ENCODE data around the gene UBAP1L. TPM values are rescaled to one million over a fixed set of nuclear protein-coding genes. Genes with fewer than 3 reads are reported as not detected.
"Not testable (repeated sequence)": the region's sequence is repeated elsewhere in the genome, so short reads cannot be mapped to it uniquely, and the experiment has no call there.

Gene UBAP1L
- total and polyA plus RNA-seq, 4 experiments from 2014 or later = 0.86 to 16.6 (median 15.2) TPM; not detected in 1

DNA sequence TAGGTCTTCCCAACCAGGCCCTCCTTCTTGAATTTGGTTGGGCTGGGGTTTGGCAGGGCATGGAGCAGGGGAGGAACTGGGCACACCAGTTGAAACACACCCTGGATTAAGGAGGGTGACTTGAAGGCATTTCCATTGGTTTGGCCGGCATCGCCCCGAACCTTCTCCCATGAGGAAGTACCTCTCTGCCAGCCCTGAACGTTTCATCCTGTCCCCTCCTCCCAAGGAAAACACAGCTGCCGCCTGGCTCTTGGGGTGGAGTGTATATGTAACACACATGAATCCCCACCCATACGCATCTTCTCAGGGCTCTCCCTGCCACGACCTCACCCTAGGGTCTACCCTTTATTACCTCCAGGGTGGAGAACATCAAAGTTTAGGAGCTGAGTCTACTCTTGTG is 14.6 kb downstream of the UBAP1L start:
- POLR2A ChIA-PET (ENCODE audit: partially characterized antibody) = no interaction called here
- H3K36me3 Mint-ChIP-seq = peaks cover 37 to 55% of the 10 kb centered on the region in 2 donors

DNA sequence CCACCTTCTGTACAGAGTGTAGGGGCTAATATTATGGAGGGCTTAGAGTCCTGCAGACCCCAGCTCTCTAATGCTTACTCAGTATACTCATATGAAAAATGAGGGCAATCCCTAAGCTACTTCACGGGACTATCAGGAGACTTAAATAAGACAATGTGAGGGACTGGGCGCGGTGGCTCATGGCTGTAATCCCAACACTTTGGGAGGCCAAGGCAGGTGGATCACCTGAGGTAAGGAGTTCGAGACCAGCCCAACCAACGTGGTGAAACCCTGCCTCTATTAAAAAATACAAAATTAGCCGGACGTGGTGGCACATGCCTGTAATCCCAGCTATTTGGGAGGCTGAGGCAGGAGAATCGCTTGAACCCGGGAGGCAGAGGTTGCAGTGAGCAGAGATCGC is 15.2 kb downstream of the UBAP1L start:
- POLR2A ChIA-PET (ENCODE audit: partially characterized antibody) = not testable (repeated sequence)
- peaks cover 20% of the 10 kb centered on the region for H3K36me3 ChIP-seq (ENCODE audit: insufficient read depth, low read length)

More for the DNA sequence above, 14.6 kb downstream of the UBAP1L start:
- H3K9me3 ChIP-seq (ENCODE audit: control insufficient read depth in 1 of 2, low read length in 2 of 2) = no peaks in the 10 kb centered on the region
- Mint-ChIP-seq H3K4me3 (no peak overlapping the region), H3K27ac (peak overlapping the region in 1 of 7 donors; percentile 47), H3K4me1 (peaks cover 0 to 5% (median 4%) of the 10 kb centered on the region in 4 donors), H3K9me3 (no peaks in the 10 kb centered on the region), H3K27me3 (no peaks in the 10 kb centered on the region)
- no peak for DNase-seq
- no peak overlapping the region for H3K27ac ChIP-seq (ENCODE audit: low read depth, low read length)
- intact Hi-C loops (cut with micrococcal nuclease) = no loop called here
- CTCF ChIA-PET (ENCODE audit: partially characterized antibody) = interaction anchor here (1.1 kb wide), 1 partner anchor 86 kb away, joined by 3 read pairs; no protein-coding TSS in a partner anchor
- no peaks in the 10 kb centered on the region for H3K27me3 ChIP-seq (ENCODE audit: insufficient read depth, low read length)
- H3K36me3 ChIP-seq (ENCODE audit: insufficient read depth, low read length) = peaks cover 20% of the 10 kb centered on the region
- H3K4me3 ChIP-seq (ENCODE audit: low read length in 2 of 2) = no peak overlapping the region
- no peaks in the 10 kb centered on the region for H3K4me1 ChIP-seq (ENCODE audit: insufficient read depth, low read length)

GRCh38 chr15:65099336-65099735 is 15.7 kb downstream of the UBAP1L start:
- H3K4me1 Mint-ChIP-seq = peaks cover 0 to 5% (median 4%) of the 10 kb centered on the region in 4 donors
- no peak overlapping the region for H3K4me3 ChIP-seq (ENCODE audit: low read length in 2 of 2)
- H3K4me3 Mint-ChIP-seq = no peak overlapping the region
- H3K36me3 ChIP-seq (ENCODE audit: insufficient read depth, low read length) = peaks cover 20% of the 10 kb centered on the region
- no peak overlapping the region for H3K27ac Mint-ChIP-seq
- ChIA-PET POLR2A (ENCODE audit: partially characterized antibody) (no interaction called here), CTCF (ENCODE audit: partially characterized antibody) (interaction anchor here (0.8 kb wide), 1 partner anchor 37 kb away, joined by 3 read pairs; no protein-coding TSS in a partner anchor)
- DNase-seq = no peak
- intact Hi-C loops (cut with micrococcal nuclease) = no loop called here
- H3K4me1 ChIP-seq (ENCODE audit: insufficient read depth, low read length) = no peaks in the 10 kb centered on the region
- H3K36me3 Mint-ChIP-seq = peaks cover 34 to 52% of the 10 kb centered on the region in 2 donors
- no peaks in the 10 kb centered on the region for H3K27me3 ChIP-seq (ENCODE audit: insufficient read depth, low read length)
- H3K9me3 Mint-ChIP-seq = no peaks in the 10 kb centered on the region
- H3K27me3 Mint-ChIP-seq = no peaks in the 10 kb centered on the region
- H3K9me3 ChIP-seq (ENCODE audit: control insufficient read depth in 1 of 2, low read length in 2 of 2) = no peaks in the 10 kb centered on the region
- no peak overlapping the region for H3K27ac ChIP-seq (ENCODE audit: low read depth, low read length)

More for the DNA sequence above, 15.2 kb downstream of the UBAP1L start:
- H3K9me3 Mint-ChIP-seq; H3K27me3 Mint-ChIP-seq; DNase-seq; intact Hi-C loops (cut with micrococcal nuclease); H3K27ac ChIP-seq (ENCODE audit: low read depth, low read length); H3K4me3 ChIP-seq (ENCODE audit: low read length in 2 of 2); H3K27me3 ChIP-seq (ENCODE audit: insufficient read depth, low read length); H3K4me1 ChIP-seq (ENCODE audit: insufficient read depth, low read length); H3K4me1 Mint-ChIP-seq; H3K9me3 ChIP-seq (ENCODE audit: control insufficient read depth in 1 of 2, low read length in 2 of 2); H3K4me3 Mint-ChIP-seq; H3K27ac Mint-ChIP-seq: not testable (repeated sequence)
- CTCF ChIA-PET (ENCODE audit: partially characterized antibody) = interaction anchor here (0.8 kb wide), 1 partner anchor 37 kb away, joined by 3 read pairs; no protein-coding TSS in a partner anchor
- H3K36me3 Mint-ChIP-seq = peaks cover 34 to 52% of the 10 kb centered on the region in 2 donors

- no peak overlapping the region for H3K4me3 Mint-ChIP-seq
- ChIA-PET POLR2A (ENCODE audit: partially characterized antibody) (no interaction called here), CTCF (ENCODE audit: partially characterized antibody) (no interaction called here)
- Histone ChIP-seq H3K27me3 (ENCODE audit: insufficient read depth, low read length) (no peaks in the 10 kb centered on the region), H3K4me1 (ENCODE audit: insufficient read depth, low read length) (no peaks in the 10 kb centered on the region), H3K27ac (ENCODE audit: low read depth, low read length) (no peak overlapping the region), H3K9me3 (ENCODE audit: control insufficient read depth in 1 of 2, low read length in 2 of 2) (no peaks in the 10 kb centered on the region), H3K4me3 (ENCODE audit: low read length in 2 of 2) (no peak overlapping the region), H3K36me3 (ENCODE audit: insufficient read depth, low read length) (peaks cover 20% of the 10 kb centered on the region)
- H3K4me1 Mint-ChIP-seq = peaks cover 0 to 5% (median 4%) of the 10 kb centered on the region in 4 donors
- no peak for DNase-seq
- H3K27me3 Mint-ChIP-seq = no peaks in the 10 kb centered on the region
- intact Hi-C loops (cut with micrococcal nuclease) = no loop called here
- H3K9me3 Mint-ChIP-seq = no peaks in the 10 kb centered on the region
- H3K27ac Mint-ChIP-seq = peak overlapping the region in 3 of 7 donors; percentile 39 to 65 (median 55)
- peaks cover 34 to 50% of the 10 kb centered on the region in 2 donors for H3K36me3 Mint-ChIP-seq
Observed at GRCh38 chr15:65097651-65098263, 17.2 kb downstream of the UBAP1L start.

DNA sequence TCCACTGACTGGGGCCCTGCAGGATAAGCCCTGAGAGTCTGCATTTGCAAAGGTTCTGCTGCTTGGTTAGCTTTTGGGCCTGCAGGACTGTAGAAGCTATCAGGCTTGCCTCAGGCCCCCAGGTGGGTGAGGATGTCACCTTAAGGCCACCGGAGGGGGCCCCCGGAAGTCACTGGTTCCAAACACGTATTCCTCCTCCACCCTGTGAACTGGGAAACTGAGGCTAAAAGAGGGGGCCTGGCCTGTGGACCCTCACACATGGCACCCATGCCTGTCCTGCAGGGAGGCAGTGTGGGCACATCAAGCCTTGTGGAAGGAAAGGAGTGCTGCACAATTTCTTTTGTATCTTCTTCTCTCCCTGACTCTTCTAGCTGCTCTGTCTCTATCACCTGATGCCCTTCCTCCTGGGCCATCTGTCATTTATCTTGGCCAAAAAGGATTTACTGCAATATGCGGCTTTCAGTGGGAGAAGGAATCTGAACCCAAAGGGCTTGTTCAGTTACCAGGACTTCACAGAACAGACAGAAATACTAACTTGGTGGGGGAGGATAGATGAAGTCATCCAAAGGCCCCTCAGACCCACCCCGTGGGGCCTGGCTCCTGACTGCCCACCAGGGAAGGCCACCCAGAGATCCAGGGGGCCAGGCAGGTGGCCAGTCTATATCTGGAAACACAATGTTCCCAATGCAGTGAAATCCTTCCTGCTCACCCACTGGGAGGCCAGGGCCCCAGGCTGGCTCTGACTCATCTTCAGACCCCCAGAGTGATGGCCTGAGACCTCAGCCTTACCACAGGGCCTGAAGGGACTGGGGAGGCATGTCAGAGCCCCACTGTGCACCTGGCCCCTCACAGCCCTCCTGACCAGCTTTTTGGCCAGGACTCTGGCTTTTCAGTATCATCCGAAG is 18.3 kb downstream of the UBAP1L start:
- DNase-seq = no peak
- intact Hi-C loops (cut with micrococcal nuclease) = no loop called here
- H3K27me3 ChIP-seq (ENCODE audit: insufficient read depth, low read length) = no peaks in the 10 kb centered on the region
- Mint-ChIP-seq H3K27me3 (no peaks in the 10 kb centered on the region), H3K9me3 (no peaks in the 10 kb centered on the region), H3K4me1 (peaks cover 0 to 5% (median 4%) of the 10 kb centered on the region in 4 donors), H3K4me3 (peak overlapping the region in 1 of 8 donors; percentile 31), H3K36me3 (peaks cover 34 to 50% of the 10 kb centered on the region in 2 donors), H3K27ac (peak overlapping the region in 2 of 7 donors; percentile 29 to 31)
- POLR2A ChIA-PET (ENCODE audit: partially characterized antibody) = no interaction called here
- H3K36me3 ChIP-seq (ENCODE audit: insufficient read depth, low read length) = peaks cover 20% of the 10 kb centered on the region
- CTCF ChIA-PET (ENCODE audit: partially characterized antibody) = no interaction called here
- no peak overlapping the region for H3K27ac ChIP-seq (ENCODE audit: low read depth, low read length)
- H3K4me1 ChIP-seq (ENCODE audit: insufficient read depth, low read length) = no peaks in the 10 kb centered on the region
- H3K9me3 ChIP-seq (ENCODE audit: control insufficient read depth in 1 of 2, low read length in 2 of 2) = no peaks in the 10 kb centered on the region
- H3K4me3 ChIP-seq (ENCODE audit: low read length in 2 of 2) = no peak overlapping the region

- no peak overlapping the region for H3K27ac ChIP-seq (ENCODE audit: low read depth, low read length)
- Mint-ChIP-seq H3K4me1 (no peaks in the 10 kb centered on the region), H3K9me3 (no peaks in the 10 kb centered on the region), H3K4me3 (no peak overlapping the region), H3K36me3 (peaks cover 24 to 41% of the 10 kb centered on the region in 2 donors), H3K27me3 (no peaks in the 10 kb centered on the region), H3K27ac (no peak overlapping the region)
- H3K9me3 ChIP-seq (ENCODE audit: control insufficient read depth in 1 of 2, low read length in 2 of 2) = no peaks in the 10 kb centered on the region
- intact Hi-C loops (cut with micrococcal nuclease) = no loop called here
- POLR2A ChIA-PET (ENCODE audit: partially characterized antibody) = no interaction called here
- H3K27me3 ChIP-seq (ENCODE audit: insufficient read depth, low read length) = no peaks in the 10 kb centered on the region
- no peak overlapping the region for H3K4me3 ChIP-seq (ENCODE audit: low read length in 2 of 2)
- H3K36me3 ChIP-seq (ENCODE audit: insufficient read depth, low read length) = peaks cover 16% of the 10 kb centered on the region
- CTCF ChIA-PET (ENCODE audit: partially characterized antibody) = interaction anchor here (0.6 kb wide), 1 partner anchor 188 kb away, joined by 3 read pairs; no protein-coding TSS in a partner anchor
- no peak for DNase-seq
- H3K4me1 ChIP-seq (ENCODE audit: insufficient read depth, low read length) = no peaks in the 10 kb centered on the region
Observed at GRCh38 chr15:65095747-65096104, 19.3 kb downstream of the UBAP1L start.

- no peaks in the 10 kb centered on the region for H3K9me3 ChIP-seq (ENCODE audit: control insufficient read depth in 1 of 2, low read length in 2 of 2)
- POLR2A ChIA-PET (ENCODE audit: partially characterized antibody) = no interaction called here
- intact Hi-C loops (cut with micrococcal nuclease) = no loop called here
- Mint-ChIP-seq H3K9me3 (no peaks in the 10 kb centered on the region), H3K4me1 (no peaks in the 10 kb centered on the region), H3K36me3 (peaks cover 20 to 36% of the 10 kb centered on the region in 2 donors), H3K27ac (peak overlapping the region in 3 of 7 donors; percentile 12 to 46 (median 36)), H3K27me3 (no peaks in the 10 kb centered on the region), H3K4me3 (no peak overlapping the region)
- H3K4me1 ChIP-seq (ENCODE audit: insufficient read depth, low read length) = no peaks in the 10 kb centered on the region
- CTCF ChIA-PET (ENCODE audit: partially characterized antibody) = interaction anchor here (0.6 kb wide), 1 partner anchor 189 kb away, joined by 3 read pairs; no protein-coding TSS in a partner anchor
- peaks cover 13% of the 10 kb centered on the region for H3K36me3 ChIP-seq (ENCODE audit: insufficient read depth, low read length)
- no peaks in the 10 kb centered on the region for H3K27me3 ChIP-seq (ENCODE audit: insufficient read depth, low read length)
- H3K27ac ChIP-seq (ENCODE audit: low read depth, low read length) = no peak overlapping the region
- H3K4me3 ChIP-seq (ENCODE audit: low read length in 2 of 2) = no peak overlapping the region
- no peak for DNase-seq
Observed at GRCh38 chr15:65095011-65095746, 19.8 kb downstream of the UBAP1L start.

Data from CD4-positive, alpha-beta memory T cell (primary cell).